ENCODE measurements around the gene NDUFS8. TPM values are rescaled to one million over a fixed set of nuclear protein-coding genes. Genes with fewer than 3 reads are reported as not detected.

Gene NDUFS8
- total and polyA plus RNA-seq, 2 of the 4 experiments (the other 2 are of a cell fraction), result 85.9 to 131 TPM

- WGBS, 2 experiments (ENCODE audit: extremely low coverage in 2 of 2, insufficient read length in 1 of 2), result 94% methylated on average over 3 of the region's 29 CpGs; no CpG with 5 or more reads in 1 of the 2 experiments
- Histone ChIP-seq H2BK15ac (ENCODE audit: low read depth, low read length) (no peak overlapping the region), H3K18ac (ENCODE audit: low read depth, low read length) (no peak overlapping the region), H2AFZ (replicated peaks; ENCODE audit: low read length, poor library complexity) (no peak overlapping the region), H4K8ac (ENCODE audit: low read depth in 2 of 2, low read length in 2 of 2) (no peak overlapping the region), H3K56ac (ENCODE audit: extremely low read depth, insufficient read depth, low read length) (no peak overlapping the region), H2BK120ac (ENCODE audit: low read depth, low read length) (no peak overlapping the region), H4K20me1 (ENCODE audit: insufficient read depth, low read length) (no peaks in the 10 kb centered on the region), H3K4me2 (ENCODE audit: low read depth, low read length) (no peak overlapping the region), H2BK20ac (ENCODE audit: low read depth, low read length) (no peak overlapping the region), H3K4me3 (ENCODE audit: insufficient read depth, low read depth, low read length) (no peak overlapping the region), H3K27me3 (ENCODE audit: control insufficient read depth, insufficient read depth, low read length) (peaks cover 11% of the 10 kb centered on the region), H2AK5ac (ENCODE audit: low read depth, low read length) (no peak overlapping the region), H4K91ac (ENCODE audit: insufficient read depth, low read depth, low read length) (no peak overlapping the region), H3K79me1 (ENCODE audit: low read depth in 1 of 2, low read length in 2 of 2) (no peaks in the 10 kb centered on the region), H4K5ac (ENCODE audit: low read depth, low read length) (no peak overlapping the region), H2AK9ac (replicated peaks; ENCODE audit: low read depth, low read length, poor library complexity) (no peak overlapping the region), H3K23ac (ENCODE audit: low read depth, low read length) (no peak overlapping the region), H3K14ac (replicated peaks; ENCODE audit: low read depth, low read length) (no peak overlapping the region), H3K27ac (ENCODE audit: insufficient read depth, low read length) (no peak overlapping the region), H3K4ac (ENCODE audit: low read depth, low read length) (no peak overlapping the region), H2BK5ac (ENCODE audit: low read depth, low read length, poor library complexity, severe bottlenecking) (no peak overlapping the region), H3K4me1 (ENCODE audit: control insufficient read depth, insufficient read depth, low read length) (no peaks in the 10 kb centered on the region), H3K36me3 (ENCODE audit: control insufficient read depth, insufficient read depth, low read length) (no peaks in the 10 kb centered on the region), H3K9ac (ENCODE audit: low read depth, low read length) (no peak overlapping the region), H3K9me1 (ENCODE audit: insufficient read depth, low read length) (no peaks in the 10 kb centered on the region), H3K9me3 (ENCODE audit: control insufficient read depth, insufficient read depth, low read length) (no peaks in the 10 kb centered on the region)
- BruUV-seq (replicated peaks), result no TSS peak
- no peak for ATAC-seq (ENCODE audit: low read depth)
- in situ Hi-C loops (cut with MboI; ENCODE audit: low sequenced_read_pairs) (no loop called here), intact Hi-C loops (cut with micrococcal nuclease) (no loop called here), dilution Hi-C loops (cut with HindIII; ENCODE audit: low sequenced_read_pairs, unreplicated experiment) (no loop called here)
- ChIA-PET CTCF (no interaction called here), POLR2A (ENCODE audit: unreplicated experiment) (no interaction called here)
- TF ChIP-seq CHD1 (IDR thresholded peaks at IDR 0.05; ENCODE audit: low read depth, low read length), result no peak
- no peak for TF ChIP-seq FOS (IDR thresholded peaks at IDR 0.05; ENCODE audit: low read depth, low read length)
- no peak for TF ChIP-seq POLR2A (IDR thresholded peaks at IDR 0.05; ENCODE audit: low read depth, low read length)
- no peak for TF ChIP-seq BHLHE40 (IDR thresholded peaks at IDR 0.05; ENCODE audit: low read depth, low read length)
- TF ChIP-seq CTCF (conservative IDR thresholded peaks at IDR 0.05; ENCODE audit: low read depth, low read length), result no peak
- no peak for TF ChIP-seq MXI1 (IDR thresholded peaks at IDR 0.05; ENCODE audit: borderline replicate concordance, low read depth, low read length)
- TF ChIP-seq MAZ (IDR thresholded peaks at IDR 0.05; ENCODE audit: borderline replicate concordance, low read depth, low read length), result no peak
- TF ChIP-seq ELK1 (IDR thresholded peaks at IDR 0.05; ENCODE audit: borderline replicate concordance, low read depth, low read length), result no peak
- no peak for TF ChIP-seq RAD21 (IDR thresholded peaks at IDR 0.05; ENCODE audit: low read length)
- no peak for TF ChIP-seq SMC3 (IDR thresholded peaks at IDR 0.05; ENCODE audit: low read depth, low read length)
- TF ChIP-seq CEBPB (IDR thresholded peaks at IDR 0.05; ENCODE audit: low read depth, low read length), result no peak
- TF ChIP-seq RFX5 (IDR thresholded peaks at IDR 0.05; ENCODE audit: low read depth, low read length), result no peak
- no peak for DNase-seq
Measured at GRCh38 chr11:67983951-67984350, 46.5 kb upstream of the NDUFS8 start.
